Uterine smooth muscle cell (primary cell): ENCODE results near the gene BANF1. TPM values are rescaled to one million over a fixed set of nuclear protein-coding genes. Genes with fewer than 3 reads are reported as not detected.

ENCODE experiments used
- total RNA-seq: library from RNA; depleted of rRNA; stranded (reverse); fragments of >200 nt; gene quantifications from 2 replicates; pipeline ENCODE4 v1.2.3, GENCODE V29; 2014

The BANF1 gene, protein sequence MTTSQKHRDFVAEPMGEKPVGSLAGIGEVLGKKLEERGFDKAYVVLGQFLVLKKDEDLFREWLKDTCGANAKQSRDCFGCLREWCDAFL
- total RNA-seq: 19.3 and 20.2 TPM in 2 replicates

DNA sequence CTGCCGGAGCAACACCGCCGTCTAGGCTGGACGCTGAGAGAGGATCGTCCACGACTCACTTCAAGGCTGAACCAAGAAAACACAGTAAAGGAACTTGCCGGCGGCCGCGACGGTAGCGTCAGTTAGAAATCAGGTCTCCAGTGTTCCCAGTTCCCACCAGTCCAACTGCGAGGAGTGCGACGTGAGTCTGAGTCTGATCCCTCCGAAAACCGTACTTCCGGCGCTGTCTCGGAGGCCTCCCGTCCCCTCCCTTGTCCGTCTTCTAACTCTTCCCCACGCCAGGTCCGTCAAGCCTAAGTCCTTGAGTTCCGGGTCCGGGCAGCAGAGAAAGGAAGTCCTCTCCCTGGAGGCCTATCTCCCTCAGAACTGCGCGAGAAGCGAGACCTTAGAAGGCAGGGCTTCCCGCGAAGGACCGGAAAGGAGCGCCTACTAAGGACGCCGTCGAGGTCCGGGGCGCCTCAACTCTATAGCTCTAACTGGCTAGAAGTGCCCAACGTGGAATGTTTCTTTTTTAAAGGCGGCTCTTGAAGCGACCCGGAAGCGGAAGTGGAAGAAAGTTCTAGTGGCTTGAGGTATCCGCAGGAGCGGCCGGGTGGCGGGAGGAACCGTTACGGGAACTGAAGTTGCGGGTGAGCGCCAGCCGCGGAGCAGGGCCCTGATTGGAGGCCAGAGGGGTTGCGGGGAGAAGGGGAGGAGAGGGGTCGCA lies at the start of gene BANF1, which contains the start of gene EIF1AD:
BANF1 (plus strand) TSS at position 562 of the 706 bp plus-strand sequence. CDS start 748 bp downstream, outside the sequence.
EIF1AD (minus strand) TSS at position 216 of the 706 bp plus-strand sequence. CDS start 1,768 bp downstream, outside the sequence.

DNA sequence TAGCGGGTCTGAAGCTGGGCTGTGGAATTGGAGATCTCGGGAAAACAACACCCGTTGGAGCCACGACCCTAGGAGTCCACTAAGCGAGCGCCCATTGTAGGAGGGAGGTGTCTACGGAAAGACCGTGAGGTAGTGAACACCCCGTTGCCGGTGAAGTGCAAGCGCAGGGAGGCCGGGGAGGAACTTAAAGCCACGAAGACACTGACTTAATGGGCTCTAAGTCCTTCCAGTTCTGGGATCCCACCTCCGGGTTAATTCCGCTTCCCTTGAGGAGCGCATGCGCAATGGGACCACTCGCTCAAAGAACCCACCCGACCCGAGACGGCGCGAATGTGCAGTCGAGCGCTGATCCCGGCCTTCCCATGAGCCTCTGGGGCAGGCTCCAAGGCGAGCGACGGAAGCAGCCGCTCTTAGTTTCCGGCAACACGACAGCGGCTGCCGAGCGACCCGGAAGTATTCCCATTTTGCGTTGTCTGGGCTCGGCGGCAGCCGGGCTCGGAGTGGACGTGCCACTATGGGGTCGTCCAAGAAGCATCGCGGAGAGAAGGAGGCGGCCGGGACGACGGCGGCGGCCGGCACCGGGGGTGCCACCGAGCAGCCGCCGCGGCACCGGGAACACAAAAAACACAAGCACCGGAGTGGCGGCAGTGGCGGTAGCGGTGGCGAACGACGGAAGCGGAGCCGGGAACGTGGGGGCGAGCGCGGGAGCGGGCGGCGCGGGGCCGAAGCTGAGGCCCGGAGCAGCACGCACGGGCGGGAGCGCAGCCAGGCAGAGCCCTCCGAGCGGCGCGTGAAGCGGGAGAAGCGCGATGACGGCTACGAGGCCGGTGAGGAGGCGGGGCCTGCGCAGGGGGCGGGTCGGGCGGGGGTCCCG lies 40.8 kb upstream of the BANF1 start, which contains the start of gene SART1:
SART1 (plus strand) TSS at position 468 of the 874 bp plus-strand sequence; CDS start at position 515, 47 bp downstream.

DNA sequence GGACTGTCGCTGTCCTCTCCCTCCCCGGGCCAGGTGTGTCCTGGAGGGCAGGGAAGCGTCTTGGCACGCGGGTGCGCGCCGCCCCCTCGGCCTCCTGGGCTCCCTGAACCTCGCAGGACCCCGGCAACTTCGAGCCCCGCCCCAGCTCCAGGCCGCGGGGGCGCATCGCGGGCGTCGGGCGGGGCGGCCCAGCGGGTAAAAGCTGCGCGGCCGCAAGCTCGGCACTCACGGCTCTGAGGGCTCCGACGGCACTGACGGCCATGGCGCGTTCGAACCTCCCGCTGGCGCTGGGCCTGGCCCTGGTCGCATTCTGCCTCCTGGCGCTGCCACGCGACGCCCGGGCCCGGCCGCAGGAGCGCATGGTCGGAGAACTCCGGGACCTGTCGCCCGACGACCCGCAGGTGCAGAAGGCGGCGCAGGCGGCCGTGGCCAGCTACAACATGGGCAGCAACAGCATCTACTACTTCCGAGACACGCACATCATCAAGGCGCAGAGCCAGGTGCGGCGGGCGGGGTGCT lies 9.5 kb downstream of the BANF1 start, which contains the start of gene CST6:
CST6 (plus strand) TSS at position 224 of the 519 bp plus-strand sequence; CDS start at position 261, 37 bp downstream.

DNA sequence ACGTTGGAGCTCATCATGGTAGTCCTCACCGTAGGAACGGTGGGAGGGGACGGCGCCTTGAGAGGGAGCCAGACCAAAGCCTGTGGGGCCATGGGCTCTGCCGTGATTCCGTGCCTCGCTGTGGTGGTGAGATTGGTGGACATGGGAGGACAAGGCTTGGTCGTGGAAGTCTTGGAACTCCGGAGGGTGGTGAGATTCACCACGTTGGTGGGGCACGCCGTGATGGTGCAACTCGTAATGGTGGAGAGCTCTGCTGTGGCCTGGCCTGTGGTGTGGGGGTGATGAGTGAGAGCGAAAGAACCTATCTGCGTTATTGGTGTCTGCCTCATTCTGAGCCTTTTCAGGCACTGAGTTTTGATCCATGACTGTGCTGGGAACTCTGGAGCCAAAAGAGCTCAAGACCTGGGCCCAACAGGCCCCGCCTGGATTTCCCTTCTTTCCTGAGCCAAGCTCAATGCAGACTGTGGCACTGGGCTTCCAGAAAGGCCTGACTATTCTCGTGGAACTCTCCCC lies 23.8 kb downstream of the BANF1 start, which contains the start of gene CATSPER1:
CATSPER1 (minus strand) TSS at position 463 of the 513 bp plus-strand sequence; CDS start at position 363, 100 bp downstream.

DNA sequence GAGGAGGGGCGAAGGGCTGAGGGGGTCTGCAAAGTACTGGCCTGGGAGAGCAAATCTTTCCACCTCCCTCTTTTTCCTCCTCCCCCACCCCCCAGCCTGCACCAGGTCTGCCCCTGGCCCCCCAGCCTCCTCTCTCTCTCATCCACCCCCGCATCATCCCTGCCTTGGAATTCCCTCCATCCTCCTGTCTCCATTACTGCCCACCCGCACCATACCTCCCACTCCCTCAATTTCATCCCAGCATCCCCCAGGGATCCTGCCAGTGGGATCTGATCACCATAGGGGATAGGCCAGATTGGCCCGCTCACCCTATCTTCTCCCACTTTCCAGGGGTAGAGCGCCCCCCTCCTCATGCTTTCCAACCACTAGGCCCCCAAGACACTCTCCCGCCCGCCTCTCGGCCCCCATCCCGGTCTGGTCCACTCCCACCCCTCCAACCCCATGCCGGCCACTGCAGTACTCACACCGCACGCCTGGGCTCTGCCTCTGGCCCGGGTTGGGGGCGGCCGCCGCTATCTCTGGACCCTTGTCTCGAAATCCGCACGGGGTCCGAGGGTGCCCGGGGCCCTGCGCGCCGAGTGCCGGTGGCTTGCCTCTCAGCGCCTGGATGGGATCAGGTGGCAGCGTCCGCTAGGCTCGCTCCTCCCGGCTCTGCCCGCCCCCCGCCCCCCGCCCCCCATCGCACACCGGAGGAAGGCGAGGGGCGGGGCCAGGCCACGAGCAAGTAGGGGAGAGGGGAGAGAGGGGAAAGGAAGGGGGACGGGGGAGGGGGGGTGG lies 46.4 kb downstream of the BANF1 start, which contains the start of gene GAL3ST3:
GAL3ST3 (minus strand) TSS at position 615 of the 777 bp plus-strand sequence. CDS start 3,746 bp downstream, outside the sequence.

DNA sequence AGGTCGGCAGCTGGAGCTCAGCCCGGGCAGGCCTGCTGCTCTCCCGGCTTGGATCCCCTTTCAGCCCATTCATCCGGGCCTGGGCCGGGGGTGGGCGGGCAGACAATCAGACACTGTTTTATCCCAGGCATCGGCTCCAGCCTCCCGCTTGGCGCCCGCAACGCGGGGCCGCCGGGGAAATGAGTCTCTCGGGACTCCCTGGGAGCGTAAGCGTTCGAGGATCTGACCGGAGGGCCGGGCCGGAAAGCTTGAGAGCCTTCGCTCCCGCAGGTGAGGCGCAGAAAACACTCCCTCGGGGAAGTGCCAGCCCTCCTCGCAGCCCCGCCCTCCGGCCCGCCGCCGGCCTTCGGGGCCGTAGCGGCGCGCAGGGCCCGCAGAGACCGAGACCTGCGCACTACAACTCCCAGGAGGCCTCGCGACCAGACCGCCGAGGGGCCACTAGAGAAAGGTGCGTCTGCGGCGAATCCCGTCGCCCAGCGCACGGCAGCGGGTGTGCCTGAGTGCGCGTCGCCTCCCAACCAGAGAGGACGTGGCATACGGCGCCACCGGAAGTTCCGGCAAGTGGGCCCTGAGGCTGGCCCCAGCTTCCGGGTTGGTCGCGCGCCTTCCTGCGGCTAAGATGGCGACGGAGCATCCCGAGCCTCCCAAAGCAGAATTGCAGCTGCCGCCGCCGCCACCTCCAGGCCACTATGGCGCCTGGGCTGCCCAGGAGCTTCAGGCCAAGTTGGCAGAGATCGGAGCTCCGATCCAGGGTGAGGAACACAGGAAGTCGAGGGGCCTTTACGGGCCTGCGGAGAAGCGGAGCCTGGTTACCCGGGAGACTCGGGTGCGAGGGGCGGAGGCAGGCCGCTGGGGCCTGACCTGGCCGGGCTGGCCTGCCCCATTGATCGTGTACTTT lies 49.7 kb downstream of the BANF1 start, which contains the start of gene SF3B2:
SF3B2 (plus strand) TSS at position 599 of the 898 bp plus-strand sequence; CDS start at position 620, 21 bp downstream.

Other genes with a start within 250 kb of the BANF1 start
- gene AP5B1, start 221.5 kb upstream of the BANF1 start, total RNA-seq: 6.5 and 8.0 TPM in 2 replicates
- not detected in 2 replicates for gene OVOL1, start 215.4 kb upstream of the BANF1 start, total RNA-seq
- 0.44 and 0.75 TPM in 2 replicates for gene SNX32, start 168.5 kb upstream of the BANF1 start, total RNA-seq
- 904 and 1,254 TPM in 2 replicates for gene CFL1, start 144.3 kb upstream of the BANF1 start, total RNA-seq
- 61.0 and 61.1 TPM in 2 replicates for gene MUS81, start 142.1 kb upstream of the BANF1 start, total RNA-seq
- gene EFEMP2, start 129.7 kb upstream of the BANF1 start, total RNA-seq: 37.7 and 62.2 TPM in 2 replicates
- 0.12 TPM in 1 of 2 replicates, not detected in the other for gene CTSW, start 122.7 kb upstream of the BANF1 start, total RNA-seq
- gene FIBP, start 114.0 kb upstream of the BANF1 start, total RNA-seq: 185 and 189 TPM in 2 replicates
- 93.9 and 99.7 TPM in 2 replicates for gene CCDC85B, start 111.8 kb upstream of the BANF1 start, total RNA-seq
- gene FOSL1, start 102.1 kb upstream of the BANF1 start, total RNA-seq: 21.4 and 63.9 TPM in 2 replicates
- gene C11orf68, start 83.4 kb upstream of the BANF1 start, total RNA-seq: 28.2 and 37.5 TPM in 2 replicates
- gene DRAP1, start 83.1 kb upstream of the BANF1 start, total RNA-seq: 313 and 580 TPM in 2 replicates
- 0.11 and 0.37 TPM in 2 replicates for gene TSGA10IP, start 57.0 kb upstream of the BANF1 start, total RNA-seq
- gene SART1, start 40.8 kb upstream of the BANF1 start, total RNA-seq: 66.6 and 68.2 TPM in 2 replicates
- 31.2 and 42.6 TPM in 2 replicates for gene EIF1AD, start 346 bp upstream of the BANF1 start, total RNA-seq
- not detected in 2 replicates for gene CST6, start 9.5 kb downstream of the BANF1 start, total RNA-seq
- gene CATSPER1, start 24.0 kb downstream of the BANF1 start, total RNA-seq: under 0.01 TPM in 1 of 2 replicates, not detected in the other
- gene GAL3ST3, start 46.7 kb downstream of the BANF1 start, total RNA-seq: 0.12 TPM in 1 of 2 replicates, not detected in the other
- 157 and 183 TPM in 2 replicates for gene SF3B2, start 49.9 kb downstream of the BANF1 start, total RNA-seq
- 25.8 and 34.7 TPM in 2 replicates for gene PACS1, start 67.8 kb downstream of the BANF1 start, total RNA-seq